ENCODE results near the gene RNF133.

Gene RNF133

GRCh38 chr7:122710916-122711315 lies 12.0 kb upstream of the RNF133 start:
- Histone ChIP-seq H3K9ac (ENCODE audit: low read length) (no peak overlapping the region), H3K36me3 (ENCODE audit: control insufficient read depth, insufficient read depth, low read length) (no peaks in the 10 kb centered on the region), H3K4me1 (ENCODE audit: control insufficient read depth, insufficient read depth, low read length) (no peaks in the 10 kb centered on the region), H3K27me3 (ENCODE audit: control insufficient read depth, insufficient read depth, low read length) (no peaks in the 10 kb centered on the region), H3K4me3 (ENCODE audit: low read length) (no peak overlapping the region), H3K27ac (ENCODE audit: low read depth, low read length) (no peak overlapping the region)

GRCh38 chr7:122709930-122710646 lies 11.2 kb upstream of the RNF133 start:
- Histone ChIP-seq H3K9ac (ENCODE audit: low read length) (no peak overlapping the region), H3K4me1 (ENCODE audit: control insufficient read depth, insufficient read depth, low read length) (no peaks in the 10 kb centered on the region), H3K4me3 (ENCODE audit: low read length) (no peak overlapping the region), H3K36me3 (ENCODE audit: control insufficient read depth, insufficient read depth, low read length) (no peaks in the 10 kb centered on the region), H3K27me3 (ENCODE audit: control insufficient read depth, insufficient read depth, low read length) (no peaks in the 10 kb centered on the region), H3K27ac (ENCODE audit: low read depth, low read length) (no peak overlapping the region)

- Histone ChIP-seq H3K36me3 (ENCODE audit: control insufficient read depth, insufficient read depth, low read length) (no peaks in the 10 kb centered on the region), H3K4me3 (ENCODE audit: low read length) (no peak overlapping the region), H3K27me3 (ENCODE audit: control insufficient read depth, insufficient read depth, low read length) (no peaks in the 10 kb centered on the region), H3K9ac (ENCODE audit: low read length) (no peak overlapping the region), H3K27ac (ENCODE audit: low read depth, low read length) (no peak overlapping the region), H3K4me1 (ENCODE audit: control insufficient read depth, insufficient read depth, low read length) (no peaks in the 10 kb centered on the region)
Measured at GRCh38 chr7:122706836-122707235, 7.9 kb upstream of the RNF133 start.

GRCh38 chr7:122702872-122703510 lies 4.1 kb upstream of the RNF133 start, which contains the start of gene RNF148:
Gene RNF148 (minus strand): TSS chr7:122702922. CDS start chr7:122702750, 172 bp downstream.
- Histone ChIP-seq H3K36me3 (ENCODE audit: control insufficient read depth, insufficient read depth, low read length) (no peaks in the 10 kb centered on the region), H3K27me3 (ENCODE audit: control insufficient read depth, insufficient read depth, low read length) (no peaks in the 10 kb centered on the region), H3K4me1 (ENCODE audit: control insufficient read depth, insufficient read depth, low read length) (no peaks in the 10 kb centered on the region), H3K9ac (ENCODE audit: low read length) (no peak within 1 kb of the TSS), H3K4me3 (ENCODE audit: low read length) (no peak within 1 kb of the TSS), H3K27ac (ENCODE audit: low read depth, low read length) (no peak within 1 kb of the TSS)

- no peaks in the 10 kb centered on the region for H3K4me1 ChIP-seq (ENCODE audit: control insufficient read depth, insufficient read depth, low read length)
- no peak overlapping the region for H3K9ac ChIP-seq (ENCODE audit: low read length)
- H3K27me3 ChIP-seq (ENCODE audit: control insufficient read depth, insufficient read depth, low read length): no peaks in the 10 kb centered on the region
- no peak overlapping the region for H3K27ac ChIP-seq (ENCODE audit: low read depth, low read length)
- H3K36me3 ChIP-seq (ENCODE audit: control insufficient read depth, insufficient read depth, low read length): no peaks in the 10 kb centered on the region
- no peak overlapping the region for H3K4me3 ChIP-seq (ENCODE audit: low read length)
Measured at GRCh38 chr7:122695816-122696215, 3.1 kb downstream of the RNF133 start.

- no peaks in the 10 kb centered on the region for H3K27me3 ChIP-seq (ENCODE audit: control insufficient read depth, insufficient read depth, low read length)
- H3K4me3 ChIP-seq (ENCODE audit: low read length): no peak overlapping the region
- H3K9ac ChIP-seq (ENCODE audit: low read length): no peak overlapping the region
- H3K4me1 ChIP-seq (ENCODE audit: control insufficient read depth, insufficient read depth, low read length): no peaks in the 10 kb centered on the region
- no peaks in the 10 kb centered on the region for H3K36me3 ChIP-seq (ENCODE audit: control insufficient read depth, insufficient read depth, low read length)
- H3K27ac ChIP-seq (ENCODE audit: low read depth, low read length): no peak overlapping the region
Measured at GRCh38 chr7:122694697-122695096, 4.2 kb downstream of the RNF133 start.

- Histone ChIP-seq H3K36me3 (ENCODE audit: control insufficient read depth, insufficient read depth, low read length) (no peaks in the 10 kb centered on the region), H3K4me1 (ENCODE audit: control insufficient read depth, insufficient read depth, low read length) (no peaks in the 10 kb centered on the region), H3K27me3 (ENCODE audit: control insufficient read depth, insufficient read depth, low read length) (no peaks in the 10 kb centered on the region), H3K9ac (ENCODE audit: low read length) (no peak overlapping the region), H3K4me3 (ENCODE audit: low read length) (no peak overlapping the region), H3K27ac (ENCODE audit: low read depth, low read length) (no peak overlapping the region)
Measured at GRCh38 chr7:122692769-122693309, 6.1 kb downstream of the RNF133 start.

- no peaks in the 10 kb centered on the region for H3K4me1 ChIP-seq (ENCODE audit: control insufficient read depth, insufficient read depth, low read length)
- no peaks in the 10 kb centered on the region for H3K36me3 ChIP-seq (ENCODE audit: control insufficient read depth, insufficient read depth, low read length)
- no peak overlapping the region for H3K9ac ChIP-seq (ENCODE audit: low read length)
- no peaks in the 10 kb centered on the region for H3K27me3 ChIP-seq (ENCODE audit: control insufficient read depth, insufficient read depth, low read length)
- no peak overlapping the region for H3K27ac ChIP-seq (ENCODE audit: low read depth, low read length)
- H3K4me3 ChIP-seq (ENCODE audit: low read length): no peak overlapping the region
Measured at GRCh38 chr7:122691569-122692235, 7.2 kb downstream of the RNF133 start.

GRCh38 chr7:122689346-122690109 lies 9.4 kb downstream of the RNF133 start:
- H3K9ac ChIP-seq (ENCODE audit: low read length): no peak overlapping the region
- no peaks in the 10 kb centered on the region for H3K36me3 ChIP-seq (ENCODE audit: control insufficient read depth, insufficient read depth, low read length)
- no peaks in the 10 kb centered on the region for H3K27me3 ChIP-seq (ENCODE audit: control insufficient read depth, insufficient read depth, low read length)
- no peaks in the 10 kb centered on the region for H3K4me1 ChIP-seq (ENCODE audit: control insufficient read depth, insufficient read depth, low read length)
- H3K27ac ChIP-seq (ENCODE audit: low read depth, low read length): no peak overlapping the region
- no peak overlapping the region for H3K4me3 ChIP-seq (ENCODE audit: low read length)

GRCh38 chr7:122688400-122688998 lies 10.4 kb downstream of the RNF133 start:
- no peak overlapping the region for H3K9ac ChIP-seq (ENCODE audit: low read length)
- H3K36me3 ChIP-seq (ENCODE audit: control insufficient read depth, insufficient read depth, low read length): no peaks in the 10 kb centered on the region
- no peak overlapping the region for H3K27ac ChIP-seq (ENCODE audit: low read depth, low read length)
- no peaks in the 10 kb centered on the region for H3K4me1 ChIP-seq (ENCODE audit: control insufficient read depth, insufficient read depth, low read length)
- no peaks in the 10 kb centered on the region for H3K27me3 ChIP-seq (ENCODE audit: control insufficient read depth, insufficient read depth, low read length)
- no peak overlapping the region for H3K4me3 ChIP-seq (ENCODE audit: low read length)

- Histone ChIP-seq H3K27me3 (ENCODE audit: control insufficient read depth, insufficient read depth, low read length) (no peaks in the 10 kb centered on the region), H3K4me1 (ENCODE audit: control insufficient read depth, insufficient read depth, low read length) (no peaks in the 10 kb centered on the region), H3K4me3 (ENCODE audit: low read length) (no peak overlapping the region), H3K9ac (ENCODE audit: low read length) (no peak overlapping the region), H3K27ac (ENCODE audit: low read depth, low read length) (no peak overlapping the region), H3K36me3 (ENCODE audit: control insufficient read depth, insufficient read depth, low read length) (no peaks in the 10 kb centered on the region)
Measured at GRCh38 chr7:122686360-122686878, 12.5 kb downstream of the RNF133 start.

All from rectal smooth muscle tissue (tissue), 1 donor.